GM12891 (cell line): Measurements from ENCODE around the gene SLC38A10.

Source experiments
- PAX5 ChIP-seq: IDR thresholded peaks from 2 replicates; pipeline ENCODE4 v1.6.1; 2011; ENCODE audit warnings: low read length, moderate library complexity, mild to moderate bottlenecking; ENCODE audit not compliant: insufficient read depth, severe bottlenecking
- POLR2A ChIP-seq: IDR thresholded peaks from 2 replicates; pipeline ENCODE4 v1.6.1; 2011; ENCODE audit warnings: low read depth, low read length, control low read depth
- POLR2AphosphoS5 ChIP-seq: IDR thresholded peaks from 2 replicates; pipeline ENCODE4 v1.6.1; 2011; ENCODE audit warnings: low read depth, low read length, control low read depth
- POU2F2 ChIP-seq: IDR thresholded peaks from 2 replicates; pipeline ENCODE4 v1.6.1; 2011; ENCODE audit warnings: low read depth, mild to moderate bottlenecking, control low read depth, low read length, moderate library complexity
- SPI1 ChIP-seq: IDR thresholded peaks from 2 replicates; pipeline ENCODE4 v1.6.1; 2011; ENCODE audit warnings: low read depth, low read length, control low read depth
- TAF1 ChIP-seq: IDR thresholded peaks from 2 replicates; pipeline ENCODE4 v1.6.1; 2011; ENCODE audit warnings: low read depth, low read length, control low read depth

DNA sequence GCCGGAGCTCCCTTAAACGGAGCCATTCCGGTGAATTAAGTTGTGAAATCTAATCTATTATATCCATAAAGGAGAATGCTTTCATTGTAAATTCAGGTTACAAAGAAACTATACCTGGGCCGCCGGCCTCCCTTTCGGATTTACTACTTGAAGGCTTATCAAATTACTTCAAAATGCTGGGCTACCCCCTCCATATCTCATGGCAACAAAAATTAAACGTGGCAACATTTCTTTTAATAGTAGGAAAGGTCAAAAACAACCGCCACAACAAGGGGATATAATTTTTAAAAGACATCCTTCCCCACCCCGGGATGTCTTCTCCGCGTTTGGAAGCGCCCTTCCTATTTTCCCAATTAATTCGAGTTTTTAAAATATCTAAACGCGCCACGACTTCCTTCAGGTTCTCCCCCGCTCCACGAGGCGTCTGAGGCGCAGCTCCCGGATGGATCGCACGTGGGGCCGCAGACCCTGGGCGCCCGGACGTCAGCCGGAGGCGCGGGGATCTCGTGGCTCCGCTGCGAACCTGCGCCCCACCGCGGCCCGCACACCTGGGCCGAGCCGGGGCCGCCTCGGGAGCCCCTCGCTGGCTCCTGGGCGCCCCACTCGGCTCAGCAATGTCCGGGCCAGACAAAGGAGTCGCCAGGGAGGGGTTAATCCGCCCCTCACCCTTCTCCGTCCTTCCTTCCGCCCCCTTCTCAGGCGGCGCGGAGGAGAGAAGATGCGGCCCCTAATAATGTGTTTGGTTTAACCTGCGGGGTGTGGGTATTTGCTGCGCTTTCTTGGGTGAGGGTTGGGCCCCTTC lies 47.4 kb upstream of the SLC38A10 start:
- no peak for TF ChIP-seq POLR2A
- no peak for TF ChIP-seq POLR2AphosphoS5
- TF ChIP-seq POU2F2, result no peak
- no peak for TF ChIP-seq SPI1
- TF ChIP-seq TAF1, result no peak
- no peak for TF ChIP-seq PAX5
